GM12891 (cell line): ENCODE data around the gene IRF1.
A peak's percentile ranks its signal among the peaks of the same experiment; 100 is the strongest.

Source experiments
- DNase-seq: peaks from one replicate; pipeline ENCODE4 v3.0.0; 2011; ENCODE audit warnings: low spot score; ENCODE audit not compliant: insufficient read length
- FAIRE-seq: peaks from 2 replicates; lab custom pipeline; 2011; peaks lifted over from hg19 to GRCh38; lab: Jason Lieb, UNC
- PAX5 ChIP-seq: IDR thresholded peaks from 2 replicates; pipeline ENCODE4 v1.6.1; 2011; ENCODE audit warnings: low read length, moderate library complexity, mild to moderate bottlenecking; ENCODE audit not compliant: insufficient read depth, severe bottlenecking
- POLR2A ChIP-seq: IDR thresholded peaks from 2 replicates; pipeline ENCODE4 v1.6.1; 2011; ENCODE audit warnings: low read depth, low read length, control low read depth
- POLR2AphosphoS5 ChIP-seq: IDR thresholded peaks from 2 replicates; pipeline ENCODE4 v1.6.1; 2011; ENCODE audit warnings: low read depth, low read length, control low read depth
- POU2F2 ChIP-seq: IDR thresholded peaks from 2 replicates; pipeline ENCODE4 v1.6.1; 2011; ENCODE audit warnings: low read depth, mild to moderate bottlenecking, control low read depth, low read length, moderate library complexity
- SPI1 ChIP-seq: IDR thresholded peaks from 2 replicates; pipeline ENCODE4 v1.6.1; 2011; ENCODE audit warnings: low read depth, low read length, control low read depth
- TAF1 ChIP-seq: IDR thresholded peaks from 2 replicates; pipeline ENCODE4 v1.6.1; 2011; ENCODE audit warnings: low read depth, low read length, control low read depth

IRF1 gene

DNA sequence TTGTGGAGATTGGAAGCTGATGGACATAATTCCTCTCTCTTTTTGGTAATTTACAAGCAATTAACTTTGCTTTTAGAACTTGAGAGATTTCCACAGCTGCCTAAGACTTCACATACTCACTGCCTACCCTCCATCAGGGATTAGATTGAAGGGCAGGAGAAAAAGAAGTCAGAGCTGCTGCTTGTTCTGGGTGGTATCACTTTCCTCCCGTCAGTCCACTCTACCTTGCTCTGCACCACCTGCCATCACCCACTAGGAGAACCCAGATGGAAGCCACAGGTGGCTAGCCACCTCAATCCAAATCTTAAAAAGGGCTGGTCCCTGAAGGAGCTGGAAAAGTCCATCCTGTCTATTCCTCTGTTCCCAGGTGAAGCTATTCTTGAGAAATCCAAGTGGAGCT, 10.5 kb downstream of the IRF1 start:
- TF ChIP-seq SPI1 = no peak
- 0 out of 2 replicates have a peak, but pooled peaks have one; percentile 2 for TF ChIP-seq POLR2A
- no peak for DNase-seq
- peak; percentile 33 for FAIRE-seq

DNA sequence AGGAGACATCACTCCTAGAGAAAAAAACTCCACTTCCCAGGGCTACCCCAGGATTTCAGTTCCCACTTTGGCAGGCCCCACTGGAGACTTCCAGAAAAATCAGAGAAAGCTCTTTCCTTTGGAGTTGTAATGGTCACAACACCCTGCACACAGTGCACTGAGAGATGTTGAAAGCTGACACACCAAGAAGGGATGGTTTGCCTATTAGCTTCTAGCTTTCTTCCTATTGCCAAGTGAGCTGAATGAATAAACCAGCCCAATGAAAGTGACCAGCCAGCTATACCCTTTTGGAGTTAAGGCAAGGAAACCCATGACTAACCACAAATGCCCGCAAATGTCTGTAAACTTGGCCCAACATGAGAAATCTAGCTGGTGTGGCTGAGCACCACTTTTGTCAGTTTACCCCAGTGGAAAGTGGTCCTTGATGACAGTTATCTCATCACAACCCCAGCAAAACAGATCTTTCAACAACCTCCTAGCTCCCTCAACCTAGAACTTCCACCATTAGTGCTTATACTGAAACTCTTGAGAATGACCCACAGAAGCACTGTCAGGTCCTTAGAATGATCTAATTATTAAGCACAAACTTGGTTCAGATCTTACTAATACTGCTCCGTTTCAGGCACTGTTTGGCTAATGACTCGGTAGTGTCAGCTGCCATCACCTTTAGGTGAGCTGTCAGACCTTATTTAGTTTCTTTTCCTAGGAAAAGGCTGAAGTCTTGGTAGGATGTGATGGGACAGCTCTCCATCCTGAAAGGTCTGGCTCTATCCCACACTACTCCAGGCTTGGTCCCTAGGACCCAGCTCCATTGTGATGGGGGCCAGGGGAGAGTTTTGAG, 11.2 kb downstream of the IRF1 start:
- FAIRE-seq = peak; percentile 31
- TF ChIP-seq POLR2A = peak; percentile 68; the same call in 1 of the 2 replicates
- TF ChIP-seq TAF1 = no peak
- DNase-seq = no peak

DNA sequence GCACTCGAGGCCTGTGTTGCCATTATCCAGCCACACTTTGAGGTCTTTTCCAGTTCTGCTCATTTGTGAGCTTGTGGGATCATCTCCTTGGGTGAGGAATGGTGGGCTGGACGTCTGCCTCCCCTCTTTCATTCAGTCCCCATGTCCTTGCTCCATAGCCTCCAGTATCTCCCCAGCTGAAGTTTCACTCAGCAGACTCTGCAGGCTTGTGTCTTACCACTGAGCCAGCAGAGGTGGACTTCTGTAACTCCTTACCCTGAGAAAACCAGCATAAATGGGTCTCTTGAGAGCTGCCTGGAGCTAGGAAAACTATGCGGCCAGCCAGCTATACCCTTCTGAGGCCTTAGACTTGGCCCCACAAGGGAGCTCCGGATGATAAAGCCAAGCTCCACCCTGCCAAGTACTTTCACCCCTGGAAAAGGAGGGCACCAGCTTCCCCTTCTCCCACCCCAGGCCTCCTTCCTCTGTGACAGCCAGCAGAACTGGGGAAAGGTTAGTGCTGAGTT, 12.2 kb downstream of the IRF1 start:
- FAIRE-seq (no peak), DNase-seq (no peak)
- no peak for TF ChIP-seq SPI1
- no peak for TF ChIP-seq TAF1
- peak; percentile 1; the same call in 1 of the 2 replicates for TF ChIP-seq POLR2A

DNA sequence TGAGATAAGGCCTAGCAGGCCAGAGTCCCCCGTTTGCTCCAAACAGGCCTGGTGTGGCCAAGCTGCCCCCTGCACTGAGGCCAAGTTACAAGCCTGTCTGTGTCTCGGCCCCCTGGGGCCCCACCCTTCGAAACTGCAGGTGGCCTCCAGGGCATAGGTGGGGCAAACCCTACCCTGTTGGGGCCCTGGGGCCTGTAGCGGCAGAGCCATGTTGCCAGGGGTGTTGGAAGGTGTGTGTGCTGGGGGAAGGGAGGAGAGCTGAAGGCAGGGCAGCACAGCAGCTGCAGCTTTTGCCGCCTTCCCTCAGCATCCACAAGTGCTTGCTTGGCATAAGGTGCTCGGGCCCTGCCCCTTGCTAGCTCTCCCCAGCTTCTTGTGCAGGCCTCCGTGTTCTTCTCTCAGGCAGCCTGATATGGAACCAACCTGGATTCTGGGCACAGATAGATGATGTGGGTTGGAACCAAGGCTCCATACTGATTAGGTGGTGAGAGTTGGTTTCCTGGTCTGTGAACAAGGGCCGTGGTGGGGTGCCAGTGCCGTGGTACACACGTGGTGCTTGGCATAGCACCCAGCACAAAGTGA, 12.7 kb downstream of the IRF1 start:
- FAIRE-seq (peak; percentile 40), DNase-seq (no peak)
- TF ChIP-seq POLR2AphosphoS5 = peak; percentile 88
- TF ChIP-seq TAF1 = no peak
- TF ChIP-seq SPI1 = no peak
- no peak for TF ChIP-seq POU2F2
- TF ChIP-seq PAX5 = no peak
- peak; percentile 70 for TF ChIP-seq POLR2A

DNA sequence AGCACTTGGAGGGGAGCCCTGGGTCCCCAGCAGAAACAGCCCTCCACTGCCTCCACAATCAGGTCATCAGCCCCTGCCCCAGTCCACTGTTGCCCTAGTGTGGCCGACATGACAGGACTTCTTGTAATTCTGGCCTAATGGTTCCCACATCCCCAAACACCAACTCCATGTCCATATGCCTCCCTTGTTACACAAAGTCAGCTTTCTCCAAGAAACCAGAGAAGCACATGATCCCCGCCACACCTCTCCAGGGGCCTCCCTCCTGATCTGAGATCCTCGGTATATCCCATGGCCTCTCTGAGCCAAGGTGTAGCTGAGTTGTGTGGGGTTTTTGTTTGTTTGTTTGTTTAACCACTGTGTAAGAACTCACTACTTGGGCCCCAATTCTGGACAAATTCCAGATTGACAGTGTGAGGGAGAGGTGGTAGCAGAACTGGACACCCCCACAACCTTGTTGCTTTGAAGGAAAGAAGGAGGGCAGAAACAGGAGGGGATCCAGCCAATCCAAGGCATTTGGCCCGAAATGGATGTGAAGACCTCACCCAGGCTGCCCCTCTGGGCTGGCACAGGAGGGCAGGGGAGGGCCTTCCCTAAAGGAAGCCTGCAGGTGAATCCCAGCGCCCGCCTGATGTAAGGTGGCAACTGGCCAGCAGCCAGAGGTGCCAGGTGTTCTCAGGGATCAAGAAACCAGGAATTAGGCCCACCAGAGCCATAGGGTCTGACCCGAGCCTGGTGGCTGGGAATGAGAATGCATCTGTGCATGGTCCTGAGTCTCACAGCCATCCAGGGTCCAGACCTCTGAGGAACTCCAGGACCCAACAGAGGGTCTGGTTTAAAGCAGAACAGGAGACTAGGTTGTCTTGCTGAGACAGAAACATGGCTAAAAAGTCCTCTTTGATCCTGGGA, 13.4 kb downstream of the IRF1 start:
- DNase-seq (no peak), FAIRE-seq (no peak)
- TF ChIP-seq POLR2A (no peak), POU2F2 (peak; percentile 67), TAF1 (no peak), POLR2AphosphoS5 (no peak), PAX5 (no peak), SPI1 (no peak)

DNA sequence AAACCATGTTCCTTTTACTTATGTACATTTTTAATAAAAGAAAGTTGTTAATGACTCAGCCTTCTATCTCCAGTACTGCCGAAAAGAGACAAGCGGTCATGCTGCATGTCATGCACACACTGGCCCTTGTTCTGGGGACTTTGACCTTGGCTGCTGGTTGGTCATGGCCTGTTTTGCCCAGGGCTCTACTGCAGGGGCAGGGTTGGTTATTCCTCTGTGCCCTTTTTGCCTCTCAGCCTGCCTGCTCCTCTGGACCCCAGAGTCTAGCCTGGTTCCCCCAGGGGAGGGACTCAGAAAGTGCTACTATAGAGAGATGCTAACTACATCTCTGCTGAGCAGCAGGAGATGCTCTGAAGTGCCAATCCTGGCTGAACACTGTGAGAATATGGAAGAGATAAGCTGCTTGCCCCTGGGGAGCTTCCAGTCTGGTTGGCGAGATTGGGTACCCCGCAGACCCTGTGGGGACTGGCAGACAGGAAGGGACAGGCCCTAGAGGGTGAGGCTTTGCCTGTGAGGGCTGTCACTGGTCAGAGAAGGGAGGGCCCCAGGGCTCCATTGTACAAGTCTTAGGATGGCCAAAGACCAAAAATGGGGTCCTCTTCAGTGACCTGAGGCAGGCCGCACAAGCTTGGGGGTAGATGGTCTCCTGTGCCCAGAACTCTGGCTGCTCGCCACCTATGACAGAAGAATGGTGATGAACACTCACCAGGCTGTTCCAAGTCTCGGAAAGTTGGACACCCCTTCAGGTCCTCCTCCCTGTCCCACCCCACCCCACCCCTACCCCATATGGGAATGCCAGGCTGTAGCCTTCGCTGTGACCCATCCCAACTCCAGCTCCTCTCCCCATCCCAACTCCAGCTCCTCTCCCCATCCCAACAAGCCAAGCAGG, 14.3 kb downstream of the IRF1 start:
- FAIRE-seq (no peak), DNase-seq (no peak)

DNA sequence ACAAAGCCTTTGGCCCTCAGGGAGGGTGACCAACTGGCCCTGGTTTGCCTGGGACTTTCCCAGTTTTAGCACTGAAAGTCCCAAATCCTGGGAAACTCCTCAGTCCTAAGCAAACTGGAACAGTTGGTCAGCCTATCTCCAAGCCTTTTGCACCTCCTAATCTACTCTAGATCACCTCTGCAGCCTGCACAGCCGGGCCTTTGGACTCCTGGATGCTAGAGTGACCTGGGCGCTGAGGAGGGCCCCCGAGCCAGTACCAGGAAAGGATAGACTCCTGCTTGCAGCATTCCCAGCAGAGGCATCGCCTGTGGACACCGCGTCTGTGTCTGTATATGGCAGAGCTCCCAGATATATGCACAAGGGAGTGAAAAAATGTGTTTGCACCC, 15.1 kb downstream of the IRF1 start:
- FAIRE-seq (no peak), DNase-seq (no peak)

More for the DNA sequence above, 14.3 kb downstream of the IRF1 start:
- TF ChIP-seq POLR2AphosphoS5 (no peak), POU2F2 (no peak), TAF1 (no peak), POLR2A (no peak), SPI1 (no peak), PAX5 (no peak)

DNA sequence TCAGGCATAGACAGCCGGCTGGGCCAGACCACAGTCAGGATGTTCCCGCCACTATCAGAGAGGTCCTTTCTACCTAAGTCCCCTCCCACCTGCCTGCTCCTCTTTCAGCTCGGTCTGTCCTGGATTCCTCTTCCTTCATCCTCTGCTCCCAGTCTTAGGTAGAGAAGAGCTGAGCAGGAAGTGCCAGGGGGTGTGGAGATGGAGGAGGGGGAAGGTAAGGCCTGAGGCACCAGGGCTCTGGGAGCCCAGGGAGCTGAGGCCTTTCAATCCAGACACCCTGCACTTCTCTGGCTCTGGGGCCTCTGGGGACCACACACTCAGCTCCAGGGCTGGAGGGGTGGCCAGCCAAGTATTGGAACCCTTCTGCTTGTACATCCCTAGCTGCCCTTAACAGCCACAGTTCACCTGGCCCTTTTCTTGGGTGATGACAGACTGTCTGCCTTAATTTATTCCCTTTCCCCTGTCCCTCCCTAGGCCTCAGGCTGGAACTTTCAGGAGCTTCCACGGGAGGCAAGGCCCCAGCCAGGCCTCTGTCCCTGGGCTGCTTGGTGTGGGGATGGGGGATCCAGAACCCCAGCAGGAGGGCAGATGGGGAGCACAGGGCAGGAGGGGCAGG, 15.6 kb downstream of the IRF1 start:
- no peak for DNase-seq
- FAIRE-seq = no peak
- no peak for TF ChIP-seq POLR2AphosphoS5

More for the DNA sequence above, 15.1 kb downstream of the IRF1 start:
- TF ChIP-seq SPI1 (no peak), POLR2AphosphoS5 (no peak), TAF1 (no peak)

DNA sequence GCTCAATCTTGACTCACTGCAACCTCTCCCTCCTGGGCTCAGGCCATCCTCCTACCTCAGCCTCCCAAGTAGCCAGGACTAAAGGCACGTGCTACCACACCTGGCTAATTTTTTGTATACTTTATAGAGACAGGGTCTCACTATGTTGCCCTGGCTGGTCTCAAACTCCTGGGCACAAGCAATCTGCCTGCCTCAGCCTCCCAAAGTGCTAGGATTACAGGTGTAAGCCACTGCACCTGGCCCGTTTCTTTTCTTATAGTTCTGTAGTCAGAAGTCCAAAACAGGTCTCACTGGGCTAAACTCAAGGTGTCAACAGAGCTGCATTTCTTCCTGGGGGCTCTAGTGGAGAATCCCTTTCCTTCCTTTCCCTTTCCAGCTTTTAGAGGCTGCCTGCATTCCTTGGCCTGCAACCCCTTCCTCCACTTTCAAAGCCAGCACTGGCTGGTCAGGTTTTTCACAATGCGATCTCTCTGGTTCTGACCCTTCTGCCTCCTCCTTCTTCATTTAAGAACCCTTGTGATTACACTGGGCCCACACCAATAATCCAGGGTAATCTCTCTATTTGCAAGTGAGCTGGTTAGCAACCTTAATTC, 16.3 kb downstream of the IRF1 start:
- DNase-seq (no peak), FAIRE-seq (no peak)
- TF ChIP-seq SPI1 (no peak), TAF1 (no peak)
